K562 (cell line): Measurements from ENCODE around the gene HDAC9. TPM values are rescaled to one million over a fixed set of nuclear protein-coding genes. Genes with fewer than 3 reads are reported as not detected.

Experiments
- ATAC-seq: fragments of 200-7000 bp; cut with Tn5 transposase; 3 replicates; pipeline ENCODE4 v1.9.1; 2020; ENCODE audit warnings: moderate library complexity
- BruUV-seq: library from RNA; stranded (reverse); fragments of 400-500 nt; replicated peaks from 2 replicates; lab custom pipeline; 2021; lab: Mats Ljungman, UMichigan
- CTCF ChIA-PET: fragments of 300-600 bp; formaldehyde crosslinking; extraction: SDS; loops from one replicate; lab custom pipeline; 2021; ENCODE audit warnings: low intra/inter-chr PET ratio; lab: Yijun Ruan, JAX
- POLR2A ChIA-PET: fragments of 300-600, 350-650 bp; sonication (Branson Sonifier 250); formaldehyde crosslinking; extraction: SDS; loops from one replicate; lab custom pipeline; 2021; ENCODE audit warnings: antibody characterized with exemption, inconsistent platforms; lab: Yijun Ruan, JAX
- DNase-seq, 4 experiments: peaks; one replicate each; pipeline versions ENCODE4 v3.0.0 to v3.0.0-alpha.2; 2011 to 2018; ENCODE audit warnings: low spot score in 3 of 4, mixed read lengths in 3 of 4; ENCODE audit errors: extremely low read depth in 1 of 4
- FAIRE-seq: peaks from 2 replicates; lab custom pipeline; 2011; peaks lifted over from hg19 to GRCh38; lab: Jason Lieb, UNC
- H2AFZ ChIP-seq: 2 replicates; pipeline ENCODE4 v1.6.0; 2011; ENCODE audit warnings: low read depth, low read length, control low read depth, inconsistent platforms
- H3K27ac ChIP-seq: fragments of 200-600 bp; 3 replicates; pipeline ENCODE4 v1.8.0; 2011; ENCODE audit warnings: low read depth, mild to moderate bottlenecking, control low read depth, inconsistent platforms, low read length, moderate library complexity, mixed read lengths; ENCODE audit errors: extremely low read depth
- H3K27me3 ChIP-seq, 2 experiments: fragments of 300-600 bp in 1 of 2; 2 replicates in 1 of 2; 3 replicates in 1 of 2; pipeline versions ENCODE4 v1.6.0 to v1.8.0; 2011; ENCODE audit warnings: inconsistent platforms in 2 of 2, low read length in 2 of 2, mild to moderate bottlenecking in 1 of 2, mixed read lengths in 1 of 2, moderate library complexity in 1 of 2; ENCODE audit not compliant: control insufficient read depth in 2 of 2, insufficient read depth in 2 of 2
- H3K36me3 ChIP-seq: fragments of 300-600 bp; 3 replicates; pipeline ENCODE4 v1.8.0; 2011; ENCODE audit warnings: mild to moderate bottlenecking, low read length, inconsistent platforms; ENCODE audit not compliant: control insufficient read depth, insufficient read depth
- H3K4me1 ChIP-seq, 2 experiments: fragments of 200-600 bp in 1 of 2; replicated peaks in 1 of 2; 2 replicates in 1 of 2; 3 replicates in 1 of 2; pipeline versions ENCODE4 v1.5.1 to v1.8.0; 2011; ENCODE audit warnings: inconsistent platforms in 2 of 2, low read length in 2 of 2, mild to moderate bottlenecking in 1 of 2, mixed read lengths in 1 of 2, moderate library complexity in 1 of 2; ENCODE audit not compliant: control insufficient read depth in 2 of 2, insufficient read depth in 2 of 2
- H3K4me2 ChIP-seq: 2 replicates; pipeline ENCODE4 v1.6.1; 2011; ENCODE audit warnings: low read length, control low read depth, inconsistent platforms, mixed read lengths; ENCODE audit not compliant: insufficient read depth
- H3K4me3 ChIP-seq: fragments of 200-600 bp; sonication (generic), shearing (Covaris generic); 2 replicates; pipeline ENCODE4 v1.5.1; 2016; ENCODE audit warnings: control low read depth, inconsistent platforms
- H3K79me2 ChIP-seq: fragments of 200-600 bp; 3 replicates; pipeline ENCODE4 v1.8.0; 2011; ENCODE audit warnings: low read length, inconsistent platforms; ENCODE audit not compliant: control insufficient read depth, insufficient read depth
- H3K9ac ChIP-seq, 2 experiments: 2 replicates each; pipeline versions ENCODE4 v1.6.0 to v1.6.1; 2011; ENCODE audit warnings: low read depth in 2 of 2, low read length in 2 of 2, control low read depth in 1 of 2, inconsistent platforms in 1 of 2, mild to moderate bottlenecking in 1 of 2, mixed read lengths in 1 of 2; ENCODE audit not compliant: insufficient read depth in 1 of 2
- H3K9me1 ChIP-seq: one replicate; pipeline ENCODE4 v1.6.0; 2011; ENCODE audit warnings: inconsistent platforms, mild to moderate bottlenecking, low read length, moderate library complexity; ENCODE audit not compliant: control insufficient read depth, insufficient read depth
- H3K9me3 ChIP-seq: replicated peaks from 2 replicates; pipeline ENCODE4 v1.5.1; 2011; ENCODE audit warnings: low read depth, low read length, inconsistent platforms; ENCODE audit not compliant: control insufficient read depth, insufficient read depth
- H4K20me1 ChIP-seq: replicated peaks from 2 replicates; pipeline ENCODE4 v1.6.1; 2011; ENCODE audit warnings: low read length, inconsistent platforms, mixed read lengths; ENCODE audit not compliant: control insufficient read depth, insufficient read depth
- ASH1L ChIP-seq: fragments of 450-650 bp; IDR thresholded peaks from 2 replicates; pipeline ENCODE4 v1.6.1; 2018; ENCODE audit warnings: borderline replicate concordance, mild to moderate bottlenecking, low read depth; ENCODE audit not compliant: partially characterized antibody
- BRF1 ChIP-seq: IDR thresholded peaks from 3 replicates; pipeline ENCODE4 v1.6.1; 2011; ENCODE audit warnings: borderline replicate concordance, mild to moderate bottlenecking; ENCODE audit not compliant: insufficient read length; ENCODE audit errors: extremely low read depth
- NR4A1 ChIP-seq, 2 experiments: fragments of 250-450 bp in 1 of 2; fragments of 450-650 bp in 1 of 2; sonication (Bioruptor Pico) in 1 of 2; IDR thresholded peaks; 2 replicates each; pipeline versions ENCODE4 v1.4.0 to v1.6.1; 2016 to 2020; ENCODE audit warnings: mild to moderate bottlenecking in 2 of 2, missing compliant biosample characterization in 1 of 2, missing genetic modification characterization in 1 of 2, moderate library complexity in 1 of 2
- SETDB1 ChIP-seq: IDR thresholded peaks from one replicate; pipeline ENCODE4 v1.6.1; 2012; ENCODE audit warnings: low read length, control low read depth, inconsistent platforms
- TARDBP ChIP-seq: fragments of 450-650 bp; IDR thresholded peaks from 2 replicates; pipeline ENCODE4 v1.6.1; 2016
- ZNF134 ChIP-seq: fragments of 250-450 bp; sonication (Bioruptor Pico); conservative IDR thresholded peaks from 2 replicates; pipeline ENCODE4 v1.4.0; 2020
- ZNF239 ChIP-seq: fragments of 250-450 bp; sonication (Bioruptor Pico); IDR thresholded peaks from 2 replicates; pipeline ENCODE4 v1.4.0; 2020; ENCODE audit warnings: mild to moderate bottlenecking
- ZNF24 ChIP-seq: fragments of 450-650 bp; IDR thresholded peaks from 2 replicates; pipeline ENCODE4 v1.6.1; 2016
- ZNF274 ChIP-seq: IDR thresholded peaks from 2 replicates; pipeline ENCODE4 v1.6.1; 2011; ENCODE audit warnings: low read depth, mild to moderate bottlenecking, low read length, moderate library complexity, borderline replicate concordance
- WGBS: fragments of 100-300 bp; shearing (Covaris generic); methylation state at CpG from one replicate; pipeline ENCODE4 v1.1.6; 2016; ENCODE audit warnings: low coverage, mixed read lengths; ENCODE audit not compliant: insufficient coverage; ENCODE audit errors: missing lambda C conversion rate; 5-methylcytosine and 5-hydroxymethylcytosine counted together
- in situ Hi-C: fragments of 300-500 bp; cut with MboI; formaldehyde crosslinking; loops from 4 replicates; pipeline ENCODE4 v1.15.0; 2018; ENCODE audit warnings: inconsistent platforms, mixed read lengths
- intact Hi-C: fragments of 100-400 bp; cut with micrococcal nuclease; formaldehyde crosslinking; loops from 2 replicates; pipeline ENCODE4 v1.14.2; 2022
- polyA plus RNA-seq, 8 experiments: library from polyadenylated mRNA; depleted of rRNA in 4 of 8; stranded (reverse) in 5 of 8; unstranded in 3 of 8; fragments of >200 nt; fragmentation: Nextera tagmentation in 2 of 8; fragmentation: Illumina TruSeq in 1 of 8; extraction: Ambion mirVana in 2 of 8; extraction: Trizol in 1 of 8; gene quantifications; 2 replicates each; pipeline versions ENCODE4 v1.2.1 to v1.2.3, GENCODE V29; 2011 to 2014; ENCODE audit warnings: inconsistent platforms in 1 of 8, missing spikeins in 1 of 8
- total RNA-seq, 7 experiments: library from RNA; depleted of rRNA in 6 of 7; stranded (reverse); fragments of >200 nt in 6 of 7; fragmentation: Illumina TruSeq in 2 of 7; extraction: Trizol in 2 of 7; gene quantifications; 2 replicates each; pipeline versions ENCODE4 v1.2.1 to v1.2.3, GENCODE V29; 2011 to 2021; ENCODE audit warnings: low replicate concordance in 1 of 7

The HDAC9 gene
- total and polyA plus RNA-seq, 9 of the 15 experiments (the other 6 are each of a cell fraction or from before 2014, with no cell fraction given), result 0.08 to 0.91 (median 0.33) TPM

DNA sequence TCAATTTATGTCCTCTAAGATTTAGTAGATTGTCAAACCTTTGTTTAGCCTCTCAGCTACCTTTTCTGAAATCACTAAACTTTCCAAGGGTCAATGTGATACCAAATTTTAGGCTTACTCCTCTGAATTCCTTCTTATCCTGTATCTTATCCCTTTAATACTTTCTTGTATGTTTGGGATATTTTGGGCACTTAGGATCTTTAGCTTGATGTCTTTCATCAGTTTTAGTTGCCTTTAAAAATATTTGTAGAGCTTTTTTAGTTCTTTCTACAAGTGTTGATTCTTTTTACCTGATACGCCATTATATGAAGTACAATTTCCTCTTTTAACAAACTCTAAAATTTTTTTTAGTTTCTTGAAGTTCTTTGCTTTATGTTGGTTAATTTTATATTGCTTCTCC lies 30.7 kb upstream of the HDAC9 start:
- Histone ChIP-seq H3K9me1 (no peaks in the 10 kb centered on the region), H3K9ac (no peak overlapping the region), H2AFZ (no peak overlapping the region), H3K4me3 (no peak overlapping the region), H3K27me3 (no peaks in the 10 kb centered on the region), H3K4me1 (no peaks in the 10 kb centered on the region), H3K9me3 (no peaks in the 10 kb centered on the region; the same call in 1 of the 2 replicates), H3K4me2 (no peak overlapping the region), H3K27ac (no peak overlapping the region), H3K79me2 (no peaks in the 10 kb centered on the region), H3K36me3 (no peaks in the 10 kb centered on the region), H4K20me1 (no peaks in the 10 kb centered on the region)
- no TSS peak for BruUV-seq
- TF ChIP-seq NR4A1 (CRISPR knock-in tag; IDR thresholded peaks at IDR 0.05) (no peak), NR4A1 (tag; IDR thresholded peaks at IDR 0.05) (no peak), ZNF24 (no peak), ASH1L (no peak), BRF1 (no peak), ZNF274 (no peak), TARDBP (no peak), SETDB1 (no peak), ZNF134 (CRISPR knock-in tag) (no peak), ZNF239 (CRISPR knock-in tag) (no peak)
- ATAC-seq (no peak), FAIRE-seq (no peak), DNase-seq (no peak)
- ChIA-PET CTCF (no interaction called here), POLR2A (no interaction called here)
- in situ Hi-C loops (no loop called here), intact Hi-C loops (no loop called here)
- WGBS, result 7% methylated on average over 1 of the region's 1 CpG
